ACHN (cell line): Measurements from ENCODE around the gene ATAD1.
"Not testable (repeated sequence)": the region's sequence is repeated elsewhere in the genome, so short reads cannot be mapped to it uniquely, and the experiment has no call there.

Experiments used
- DNase-seq: peaks from one replicate; pipeline ENCODE4 v3.0.0-alpha.2; 2015
- in situ Hi-C: cut with HindIII; loops from 2 replicates; pipeline ENCODE4 v1.10.0; 2017; ENCODE audit warnings: low sequenced_read_pairs, low pct_ligation_motif_present, low pct_unique_long_range_greater_than_20kb

The ATAD1 gene

GRCh38 chr10:87850742-87851205, 32.7 kb upstream of the ATAD1 start:
- peak; percentile 76 for DNase-seq
- in situ Hi-C loops, result loop anchor here (25.0 kb wide), 1 partner anchor 712 kb away; no protein-coding TSS in a partner anchor

- in situ Hi-C loops, result no loop called here
- no peak for DNase-seq
Observed at GRCh38 chr10:87849001-87849400, 31.0 kb upstream of the ATAD1 start.

- in situ Hi-C loops, result no loop called here
- DNase-seq, result no peak
Observed at GRCh38 chr10:87847550-87847949, 29.5 kb upstream of the ATAD1 start.

- DNase-seq, in situ Hi-C loops: not testable (repeated sequence)
Observed at GRCh38 chr10:87846711-87847110, 28.7 kb upstream of the ATAD1 start.

- in situ Hi-C loops, result no loop called here
- DNase-seq, result peak; percentile 64
Observed at GRCh38 chr10:87846023-87846422, 28.0 kb upstream of the ATAD1 start.

GRCh38 chr10:87845624-87845998, 27.6 kb upstream of the ATAD1 start:
- no peak for DNase-seq
- in situ Hi-C loops, result no loop called here

GRCh38 chr10:87844837-87845623, 27.0 kb upstream of the ATAD1 start:
- in situ Hi-C loops, result no loop called here
- DNase-seq, result peak; percentile 70

GRCh38 chr10:87843714-87844113, 25.7 kb upstream of the ATAD1 start:
- DNase-seq, result no peak
- in situ Hi-C loops, result no loop called here

- in situ Hi-C loops, result no loop called here
- DNase-seq, result peak; percentile 87
Observed at GRCh38 chr10:87842776-87843497, 24.9 kb upstream of the ATAD1 start.

- in situ Hi-C loops, result no loop called here
- peak; percentile 71 for DNase-seq
Observed at GRCh38 chr10:87842220-87842641, 24.2 kb upstream of the ATAD1 start.

GRCh38 chr10:87841186-87841585, 23.2 kb upstream of the ATAD1 start:
- in situ Hi-C loops, result no loop called here
- DNase-seq, result no peak

- in situ Hi-C loops, result no loop called here
- no peak for DNase-seq
Observed at GRCh38 chr10:87838650-87839049, 20.6 kb upstream of the ATAD1 start.

- DNase-seq, result no peak
- in situ Hi-C loops, result no loop called here
Observed at GRCh38 chr10:87837445-87837844, 19.4 kb upstream of the ATAD1 start.

GRCh38 chr10:87836098-87836497, 18.1 kb upstream of the ATAD1 start:
- in situ Hi-C loops, result no loop called here
- DNase-seq, result no peak

- no peak for DNase-seq
- in situ Hi-C loops, result no loop called here
Observed at GRCh38 chr10:87829986-87830729, 12.1 kb upstream of the ATAD1 start.

- in situ Hi-C loops, DNase-seq: not testable (repeated sequence)
Observed at GRCh38 chr10:87829051-87829450, 11.0 kb upstream of the ATAD1 start.

GRCh38 chr10:87827681-87828080, 9.7 kb upstream of the ATAD1 start:
- in situ Hi-C loops, result no loop called here

GRCh38 chr10:87826653-87827052, 8.6 kb upstream of the ATAD1 start:
- in situ Hi-C loops, result no loop called here
- no peak for DNase-seq

More at GRCh38 chr10:87827681-87828080, 9.7 kb upstream of the ATAD1 start:
- DNase-seq, result no peak

GRCh38 chr10:87819289-87819585, 1.2 kb upstream of the ATAD1 start:
- in situ Hi-C loops, result no loop called here

More at GRCh38 chr10:87819289-87819585, 1.2 kb upstream of the ATAD1 start:
- no peak for DNase-seq
